GM18907 (cell line): ENCODE data around the gene AP3B2.

ENCODE experiments used
- ATAC-seq: cut with Tn5 transposase; IDR thresholded peaks from one replicate; pipeline ENCODE4 v1.9.1; 2021; ENCODE audit warnings: mild to moderate bottlenecking, moderate library complexity; ENCODE audit not compliant: unreplicated experiment

Gene AP3B2

DNA sequence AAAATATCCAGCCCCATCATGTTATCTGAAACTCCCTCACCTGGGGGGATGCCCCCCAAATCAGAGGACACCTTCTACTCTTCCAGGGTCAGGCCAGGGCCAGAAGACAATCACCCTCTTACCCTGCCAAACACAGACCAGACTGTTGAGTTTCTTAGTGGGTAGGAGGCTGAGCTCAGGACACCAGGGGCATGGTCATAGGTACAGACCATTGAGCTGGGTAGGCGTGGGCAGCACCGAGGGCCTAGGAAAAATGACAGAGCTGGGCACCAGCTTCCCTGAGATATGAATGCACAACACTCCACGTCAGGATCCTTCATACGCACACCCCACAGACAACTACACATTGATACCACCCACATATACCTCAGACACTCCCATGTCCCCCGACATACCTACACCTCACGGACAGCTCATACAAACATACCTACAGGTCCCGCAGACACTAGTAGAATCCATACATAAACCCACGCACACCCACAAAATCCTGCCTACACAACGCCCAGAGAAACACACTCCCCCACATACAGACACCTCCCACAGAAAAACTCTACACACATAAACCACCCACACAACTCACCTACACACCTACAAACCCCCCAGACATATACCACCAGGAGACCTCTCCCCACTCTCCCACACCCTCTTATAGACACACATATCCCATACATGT, 11.8 kb downstream of the AP3B2 start:
- no peak for ATAC-seq

DNA sequence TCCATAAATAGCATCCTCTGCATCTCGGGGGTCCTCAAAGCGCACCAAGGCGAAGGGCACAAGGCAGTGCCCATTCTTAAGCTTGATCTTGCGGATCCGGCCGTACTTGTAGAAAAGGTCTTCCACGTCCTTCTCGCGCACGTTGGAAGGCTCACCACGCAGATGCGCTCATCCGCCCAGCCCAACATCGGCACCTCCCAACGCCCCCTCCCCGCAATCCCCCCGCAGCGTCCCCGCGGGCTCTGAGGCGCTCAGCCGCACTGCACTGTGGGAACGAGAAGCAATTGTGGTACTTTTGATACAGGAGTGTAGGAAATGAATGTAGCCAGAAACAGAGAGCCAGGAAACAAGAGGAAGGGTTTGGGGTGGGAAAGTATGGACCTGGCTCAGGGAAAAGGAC, 17.5 kb downstream of the AP3B2 start:
- ATAC-seq, result no peak

DNA sequence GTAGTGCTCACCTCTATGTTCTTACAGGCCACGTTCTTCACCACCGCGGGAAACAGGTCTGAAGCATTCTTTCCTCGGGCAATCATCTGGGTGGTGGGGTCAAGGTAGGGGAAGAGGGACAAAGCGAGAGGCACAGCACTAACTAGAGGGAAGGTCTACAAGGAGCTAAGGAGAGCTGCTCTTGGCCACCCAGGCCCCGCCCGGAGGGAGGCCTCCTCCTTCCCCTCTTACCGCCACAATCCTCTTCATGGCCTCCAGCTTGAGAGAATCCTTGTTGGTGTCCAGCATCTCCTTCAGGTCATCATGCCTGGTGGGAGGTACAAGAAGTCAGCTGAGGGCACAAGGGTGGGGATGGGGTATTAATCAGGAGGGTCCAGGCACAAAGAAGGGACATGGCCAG, 20.5 kb downstream of the AP3B2 start:
- no peak for ATAC-seq

DNA sequence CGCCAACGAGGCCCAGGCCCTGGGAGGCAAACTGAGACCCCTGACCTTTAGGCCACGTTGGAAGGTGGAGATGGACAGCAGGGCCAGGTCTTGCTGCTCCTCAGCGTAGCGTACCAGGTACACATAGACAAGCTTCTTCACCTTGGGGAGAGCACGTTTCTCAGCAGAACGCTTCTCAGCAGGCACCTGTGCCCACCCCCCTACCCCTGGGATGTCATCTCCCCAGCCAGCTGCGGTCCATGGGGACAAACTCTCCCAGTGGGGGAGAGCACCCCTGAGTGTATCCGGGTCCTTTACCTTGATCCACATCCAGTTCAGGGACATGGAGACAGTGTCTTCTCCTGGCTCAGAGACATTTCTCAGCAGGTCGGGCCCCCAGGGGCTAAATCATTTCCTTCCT, 21.0 kb downstream of the AP3B2 start:
- no peak for ATAC-seq

DNA sequence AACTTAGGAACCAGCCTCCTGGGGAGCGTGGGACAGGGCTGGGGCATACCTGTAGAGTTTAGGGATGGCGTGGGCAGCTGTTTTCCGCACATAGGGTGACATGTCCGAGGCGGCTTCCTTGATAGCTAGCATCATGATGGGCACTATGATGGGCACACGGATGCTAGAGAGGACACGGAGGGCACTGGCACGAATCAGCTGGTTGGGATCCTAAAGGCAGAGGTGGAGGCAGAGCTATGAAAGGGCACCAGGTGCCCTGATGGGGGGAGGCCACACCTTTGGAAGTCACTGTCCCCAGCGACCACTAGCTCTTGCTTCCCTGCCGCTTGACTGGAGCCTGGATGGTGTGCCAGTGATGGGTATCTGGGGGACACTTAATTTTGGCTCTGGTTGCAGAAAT, 28.3 kb downstream of the AP3B2 start:
- ATAC-seq, result no peak

DNA sequence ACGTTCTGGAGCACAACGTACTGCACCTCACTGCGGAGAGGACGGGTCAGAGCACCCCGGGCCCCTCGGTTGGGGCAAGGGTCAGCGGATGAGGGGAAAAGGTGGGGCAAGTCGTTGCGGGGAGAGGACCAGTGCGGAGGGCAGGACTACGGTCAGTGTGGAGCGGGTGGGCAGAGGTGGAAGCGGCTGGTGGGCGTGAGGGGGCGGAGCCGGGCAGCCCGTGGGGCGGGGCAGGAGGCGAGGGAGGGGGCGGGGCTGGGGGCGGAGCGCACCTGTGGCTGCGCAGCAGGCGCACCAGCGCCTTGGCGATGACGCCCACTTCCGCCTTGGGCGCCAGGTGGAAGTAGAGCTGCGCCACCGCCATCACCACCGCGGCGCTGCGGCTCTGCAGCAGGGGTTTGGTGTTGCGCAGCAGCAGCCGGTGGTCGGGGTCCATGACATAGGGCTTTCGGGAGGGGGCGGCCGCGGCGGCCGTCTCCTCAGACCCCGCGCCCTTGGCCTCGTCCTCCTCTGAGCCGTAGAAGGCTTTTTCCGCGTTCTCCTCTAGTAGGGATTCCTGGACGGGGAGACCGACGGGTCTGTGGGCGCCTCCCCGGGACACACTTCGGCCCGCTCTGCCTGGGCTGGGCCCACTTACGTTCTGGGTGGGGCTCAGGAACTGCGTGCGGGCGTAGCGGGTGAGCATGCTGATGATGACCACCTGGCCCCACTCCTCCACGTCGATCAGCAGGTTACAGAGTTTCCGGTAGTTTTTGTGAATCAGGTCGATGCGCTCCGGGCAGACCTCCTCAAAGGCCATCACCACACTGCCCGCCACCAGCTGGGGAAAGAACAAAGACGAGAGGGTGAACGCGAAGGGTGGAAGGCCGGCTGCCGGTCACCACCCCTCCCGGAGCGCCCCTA, 29.2 kb downstream of the AP3B2 start:
- peak; percentile 84 for ATAC-seq

DNA sequence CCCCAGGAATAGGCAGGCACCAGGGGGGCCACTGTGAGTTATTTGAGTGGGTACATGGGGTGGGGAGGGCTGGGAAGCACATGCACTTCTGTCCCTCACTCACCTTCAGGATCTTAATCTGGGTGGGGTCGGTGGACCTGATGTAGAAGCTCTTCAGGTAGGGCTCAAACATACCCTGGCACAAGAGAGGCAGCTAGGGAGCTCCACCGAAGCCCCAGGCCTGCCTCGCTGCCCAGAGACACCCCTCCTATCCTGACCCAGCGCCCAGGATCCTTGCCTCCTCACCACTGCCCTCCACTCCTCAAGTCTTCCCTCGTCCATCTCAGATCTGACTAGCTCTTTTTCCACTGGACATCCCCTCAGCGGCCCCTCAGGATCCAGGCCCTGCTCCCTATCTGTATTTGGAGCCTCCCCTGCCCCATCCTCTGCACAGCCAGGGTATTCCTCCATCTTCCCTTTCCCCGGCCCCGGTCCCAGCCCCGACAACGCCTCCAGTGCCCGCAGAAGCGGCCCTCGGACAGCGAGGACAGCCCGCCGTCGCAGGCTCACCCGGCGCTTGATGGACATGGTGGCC, 30.0 kb downstream of the AP3B2 start:
- ATAC-seq, result no peak

DNA sequence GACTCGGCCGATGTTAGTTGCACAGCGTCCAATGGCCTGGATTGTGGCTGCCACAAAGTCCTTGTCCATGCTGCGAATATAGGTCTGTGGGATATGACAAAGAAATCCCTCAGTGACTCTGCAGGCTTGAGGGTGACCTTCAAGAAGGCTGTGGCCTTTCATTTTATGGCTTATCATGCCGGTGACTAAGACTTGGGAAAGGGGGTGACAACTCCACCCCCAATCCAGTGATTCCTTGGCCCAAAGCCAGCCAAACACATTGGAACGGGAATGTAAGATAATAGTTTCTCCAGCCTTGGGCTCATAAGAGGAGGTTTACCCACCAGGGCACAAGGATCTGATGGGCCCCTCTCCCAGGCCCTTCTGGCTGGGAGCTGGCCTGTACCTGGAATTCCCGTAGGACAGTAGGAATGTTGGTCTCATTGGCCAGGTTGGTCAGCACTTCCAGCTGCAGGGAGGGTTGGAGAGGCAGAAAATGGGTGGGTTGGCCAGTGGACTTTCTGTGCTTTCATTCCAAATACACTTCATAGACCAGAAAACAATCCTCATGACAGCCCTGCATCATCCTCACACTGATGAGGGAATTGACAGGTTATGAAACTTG, 31.9 kb downstream of the AP3B2 start:
- ATAC-seq, result no peak

DNA sequence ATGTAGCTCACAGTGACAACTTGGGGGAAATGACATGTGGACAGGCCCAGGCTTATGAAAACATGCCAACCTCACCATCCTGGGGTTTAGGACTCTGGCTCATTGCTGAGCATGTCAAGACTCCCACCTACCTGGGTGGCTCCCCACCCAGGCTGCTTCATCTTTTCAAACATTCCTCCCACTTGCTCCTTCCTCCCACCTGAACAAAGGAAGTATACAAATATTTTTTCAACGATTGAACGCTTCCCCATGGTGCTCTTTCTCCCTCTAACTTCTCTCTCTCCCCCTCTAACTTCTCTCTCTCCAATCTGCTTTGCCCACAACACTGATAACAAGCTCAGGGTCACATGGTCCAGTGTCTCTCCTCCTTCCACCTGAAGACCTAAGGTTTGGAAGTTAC, 34.8 kb downstream of the AP3B2 start:
- no peak for ATAC-seq

DNA sequence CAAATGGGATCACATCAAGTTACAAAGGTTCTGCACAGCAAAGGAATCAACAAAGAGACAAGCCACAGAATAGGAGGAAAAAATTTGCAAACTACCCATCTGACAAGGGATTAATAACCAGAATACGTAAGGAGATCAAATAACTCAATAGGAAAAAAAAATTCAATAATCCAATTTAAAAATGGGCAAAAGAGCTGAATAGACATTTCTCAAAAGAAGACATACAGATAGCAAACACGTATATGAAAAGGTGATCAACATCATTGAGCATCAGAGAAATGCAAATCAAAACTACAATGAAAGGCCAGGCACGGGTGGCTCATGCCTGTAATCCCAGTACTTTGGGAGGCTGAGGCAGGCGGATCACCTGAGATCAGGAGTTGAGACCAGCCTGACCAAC, 39.0 kb downstream of the AP3B2 start:
- no peak for ATAC-seq

DNA sequence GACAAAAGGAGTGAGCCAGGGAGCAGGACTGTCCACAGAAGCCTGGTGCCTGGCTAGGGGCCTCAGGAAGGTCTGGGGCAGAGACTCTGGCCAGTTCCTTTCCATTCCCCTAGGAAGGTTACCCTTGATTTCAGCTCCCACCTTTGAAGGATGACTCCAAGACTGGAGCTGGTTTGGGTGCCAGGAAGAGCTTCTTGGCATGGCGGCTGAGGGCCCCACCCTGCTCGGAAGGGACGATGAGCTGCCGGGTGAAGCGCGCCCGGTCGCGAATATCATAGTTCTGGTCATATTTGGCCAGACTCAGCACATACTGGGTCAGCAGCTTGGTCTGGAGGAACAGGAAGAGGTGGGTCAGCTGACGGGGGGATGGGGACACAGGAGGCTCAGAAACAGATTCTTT, 43.1 kb downstream of the AP3B2 start:
- ATAC-seq, result no peak

DNA sequence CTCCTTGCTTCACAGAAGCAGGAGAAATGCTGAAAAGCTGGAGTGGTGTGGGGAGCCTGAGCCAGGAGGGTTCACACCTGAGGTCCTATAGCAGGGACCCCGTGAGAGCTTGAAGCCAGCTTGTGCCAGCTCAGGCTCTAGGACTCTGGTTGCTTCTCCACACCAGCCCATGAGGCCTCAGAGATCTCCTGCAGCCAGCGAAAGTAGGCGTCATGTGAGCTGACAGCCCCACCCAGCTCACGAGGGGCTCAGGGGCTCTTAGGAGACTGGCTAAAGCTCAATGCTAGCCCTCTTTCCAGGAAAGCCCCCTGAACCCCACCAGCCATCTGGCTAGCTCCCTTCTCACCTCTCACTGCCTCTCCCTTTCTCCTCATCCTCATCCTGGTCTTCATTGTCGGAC, 45.7 kb downstream of the AP3B2 start:
- no peak for ATAC-seq

DNA sequence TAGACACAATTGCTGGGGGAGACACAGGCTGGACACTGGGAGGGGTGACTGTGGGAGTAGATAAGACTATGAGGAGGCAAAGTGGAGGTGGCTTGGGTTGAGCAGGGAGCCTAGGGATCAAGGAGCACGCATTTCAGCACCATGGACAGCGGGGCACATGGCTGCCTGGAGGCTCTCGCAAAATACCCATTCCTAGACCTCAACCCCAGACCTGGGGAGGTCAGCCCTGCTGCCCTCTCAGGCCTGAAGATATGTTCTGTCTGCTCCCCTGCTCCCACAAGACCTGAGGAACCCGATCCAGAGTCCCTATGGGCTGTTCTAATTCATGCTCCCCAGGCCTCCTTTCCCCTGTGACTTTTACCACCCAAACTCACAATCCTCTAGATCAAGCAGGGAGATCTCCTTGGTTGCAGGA, 46.5 kb downstream of the AP3B2 start:
- ATAC-seq, result no peak

DNA sequence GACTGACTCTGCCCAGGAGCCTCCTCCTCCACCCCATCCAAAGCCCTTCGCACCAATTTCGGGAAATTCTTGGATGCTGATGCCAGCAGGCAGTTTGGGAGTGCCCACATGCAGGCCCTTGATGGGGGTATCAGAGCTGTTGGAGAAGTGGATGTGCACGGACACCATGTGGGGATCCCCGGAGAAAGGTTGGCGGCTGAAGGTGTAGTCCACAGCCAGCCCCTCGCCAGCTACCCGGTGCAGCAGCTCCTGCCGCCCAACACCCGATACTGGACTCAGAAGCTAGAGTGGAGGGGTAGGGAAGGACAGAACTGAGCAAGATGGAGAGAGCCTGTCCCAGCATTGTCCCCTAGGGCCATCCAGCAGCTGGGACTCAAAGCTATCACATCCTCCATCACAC, 47.0 kb downstream of the AP3B2 start:
- ATAC-seq, result no peak

DNA sequence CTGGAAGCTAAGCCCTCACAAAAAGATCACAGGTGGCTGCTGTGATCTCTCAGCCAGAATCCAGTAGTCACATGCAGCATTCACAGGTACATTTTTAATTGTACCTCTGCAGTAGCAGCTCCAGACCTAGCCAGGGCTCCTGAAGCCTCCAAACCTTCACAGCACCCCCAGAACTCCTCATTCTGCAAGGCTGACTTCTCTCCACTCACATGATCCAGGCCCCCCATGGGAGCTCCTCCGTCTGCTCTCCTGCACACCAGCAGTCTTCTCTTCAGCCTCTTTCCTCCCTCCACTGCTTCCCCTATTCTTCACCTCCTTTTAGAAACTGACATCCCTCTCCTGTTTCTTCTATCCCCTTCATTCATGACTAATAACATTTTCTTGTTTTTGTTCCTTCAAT, 49.3 kb downstream of the AP3B2 start:
- ATAC-seq, result no peak

DNA sequence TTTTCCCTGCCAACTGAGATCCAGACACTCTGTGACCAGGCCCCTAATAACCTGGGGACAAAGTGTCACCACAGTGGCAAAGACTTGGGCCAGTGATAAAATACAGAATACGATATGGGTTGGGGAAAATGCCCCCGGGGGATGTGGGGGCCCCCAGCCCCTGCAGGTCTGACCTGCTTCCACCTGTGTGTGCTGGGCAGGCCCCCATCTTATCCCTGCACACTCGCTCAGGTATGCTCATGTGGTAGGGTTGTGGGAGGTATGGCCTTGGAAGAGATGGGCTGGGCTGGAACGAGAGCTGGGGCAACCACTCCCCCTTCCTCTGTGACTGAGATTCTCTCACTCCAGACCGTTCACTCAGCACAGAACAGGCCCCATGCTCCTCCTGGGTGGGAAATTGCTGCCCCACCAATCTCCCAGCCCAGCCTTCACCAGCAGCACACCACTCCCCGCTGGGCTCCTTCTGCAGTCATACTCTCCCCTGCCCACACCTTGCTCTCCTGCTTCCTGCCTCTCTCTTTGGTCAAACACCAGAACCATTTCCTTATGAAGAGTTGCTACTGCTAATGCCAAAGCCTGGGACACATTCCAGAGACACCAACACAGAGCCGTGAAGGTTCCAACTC, 52.9 kb downstream of the AP3B2 start:
- no peak for ATAC-seq

DNA sequence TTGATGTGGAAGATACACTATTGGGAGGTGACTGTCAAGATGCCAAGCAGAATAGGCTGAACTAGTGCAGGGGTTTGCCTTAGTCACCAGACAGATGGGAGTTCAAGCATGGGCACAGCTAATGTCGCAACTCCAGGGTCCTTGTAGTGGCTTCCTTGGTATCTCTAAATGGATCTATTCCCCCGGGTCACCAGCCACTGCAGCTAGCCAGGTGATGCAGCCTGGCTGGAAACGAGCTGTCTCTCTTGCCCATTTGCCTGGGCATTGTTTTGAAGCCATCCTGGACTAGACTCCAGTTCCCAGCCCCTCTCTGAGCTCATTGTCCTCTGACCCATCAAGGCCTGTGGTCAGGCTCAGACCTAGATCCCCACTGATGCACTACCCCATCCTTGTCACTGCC, 54.1 kb downstream of the AP3B2 start:
- no peak for ATAC-seq

DNA sequence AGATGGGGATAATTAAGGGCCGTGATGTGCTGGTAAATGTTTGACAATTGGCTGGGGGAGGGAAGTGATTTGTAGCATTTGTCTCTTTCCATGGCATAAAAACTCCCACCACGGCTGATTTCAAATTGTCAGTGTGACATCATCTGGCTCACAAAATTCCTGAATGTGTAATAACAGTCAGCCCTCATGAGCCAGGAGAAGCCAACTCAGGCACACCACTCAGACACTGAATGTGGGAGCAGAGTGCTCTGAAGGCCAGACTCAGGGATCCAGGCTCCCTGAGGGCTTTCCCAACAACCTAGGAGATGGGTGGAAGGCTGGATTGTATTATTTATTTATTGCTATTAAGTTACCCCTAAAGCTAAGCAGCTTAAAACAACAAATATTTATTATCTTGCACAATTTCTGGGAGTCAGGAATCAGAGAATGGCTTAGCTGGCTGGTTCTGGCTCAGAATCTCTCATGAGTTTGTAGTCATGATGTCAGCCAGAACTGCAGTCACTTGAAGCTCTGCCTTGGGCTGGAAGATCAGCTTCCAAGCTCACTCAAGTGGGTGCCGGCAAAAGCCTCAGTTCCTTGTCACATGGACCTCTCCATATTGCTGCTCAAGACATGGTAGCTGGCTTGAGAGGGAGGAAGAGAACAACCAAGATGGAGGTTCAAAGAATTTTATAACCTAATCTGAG, 56.0 kb downstream of the AP3B2 start:
- no peak for ATAC-seq

DNA sequence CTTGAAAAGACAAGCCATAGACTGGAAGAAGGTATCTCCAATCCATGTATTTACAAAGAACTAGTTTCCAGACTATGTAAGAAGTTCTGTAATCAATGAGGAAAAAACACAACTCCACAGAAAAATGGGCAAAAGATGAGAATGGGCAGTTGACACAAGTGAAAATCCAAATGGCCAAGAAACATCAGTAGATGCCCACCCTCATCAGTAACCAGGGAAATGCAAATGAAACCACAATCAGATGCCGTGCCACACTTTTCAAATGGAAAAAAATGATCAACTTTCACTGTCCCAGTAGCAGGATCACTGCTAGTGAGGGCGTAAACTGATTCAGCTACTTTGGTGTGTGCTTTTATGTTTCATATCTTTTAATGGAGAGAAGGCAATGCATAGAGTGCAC, 58.0 kb downstream of the AP3B2 start:
- no peak for ATAC-seq

DNA sequence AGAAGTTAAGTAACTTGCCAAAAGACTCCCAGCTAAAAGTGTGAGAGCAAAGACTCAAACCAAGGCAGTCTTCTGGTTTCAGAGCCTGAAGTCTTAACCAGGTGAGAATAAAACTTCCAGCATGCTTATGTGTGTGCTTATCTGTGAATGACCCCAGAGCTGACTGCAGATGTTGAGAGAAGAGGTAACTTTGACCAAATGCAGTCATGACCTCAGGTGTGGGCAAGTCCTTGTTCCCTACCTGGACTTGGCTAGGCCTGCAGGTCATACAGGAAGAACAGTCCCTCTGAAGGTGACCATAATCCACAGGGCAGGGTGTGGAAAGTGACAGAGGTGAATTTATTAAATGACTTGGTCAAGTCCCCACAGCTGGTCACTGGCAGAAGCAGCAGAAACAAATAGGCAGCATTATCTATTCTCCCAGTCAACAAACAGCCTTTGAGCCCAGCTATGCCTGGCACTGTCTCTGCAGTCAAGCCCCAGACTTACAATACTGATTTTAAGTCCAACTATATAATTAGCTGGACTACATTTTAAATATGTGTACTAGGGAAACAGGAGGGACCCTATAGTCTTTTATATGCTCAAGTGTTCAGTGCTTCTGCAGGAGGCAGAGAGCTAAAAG, 59.5 kb downstream of the AP3B2 start:
- ATAC-seq, result no peak
